Measurements from ENCODE around the gene MICAL2.
"Not testable (repeated sequence)": the region's sequence is repeated elsewhere in the genome, so short reads cannot be mapped to it uniquely, and the experiment has no call there.

MICAL2 gene

GRCh38 chr11:12137005-12137690 is 26.8 kb downstream of the MICAL2 start:
- H3K4me1 ChIP-seq (ENCODE audit: control insufficient read depth, insufficient read depth, low read length): peaks cover 83% of the 10 kb centered on the region
- peak overlapping the region; percentile 17 for H3K4me3 ChIP-seq (ENCODE audit: low read length)
- H3K27me3 ChIP-seq (ENCODE audit: control insufficient read depth, insufficient read depth, low read length): no peaks in the 10 kb centered on the region
- H3K9ac ChIP-seq (ENCODE audit: low read length): peak overlapping the region; percentile 5
- H3K36me3 ChIP-seq (ENCODE audit: control insufficient read depth, insufficient read depth, low read length): no peaks in the 10 kb centered on the region
- no peaks in the 10 kb centered on the region for H3K9me3 ChIP-seq (ENCODE audit: control insufficient read depth, low read length)

GRCh38 chr11:12137938-12138731 is 27.7 kb downstream of the MICAL2 start:
- no peaks in the 10 kb centered on the region for H3K27me3 ChIP-seq (ENCODE audit: control insufficient read depth, insufficient read depth, low read length)
- H3K4me1 ChIP-seq (ENCODE audit: control insufficient read depth, insufficient read depth, low read length): peaks cover 93% of the 10 kb centered on the region
- H3K4me3 ChIP-seq (ENCODE audit: low read length): no peak overlapping the region
- no peak overlapping the region for H3K9ac ChIP-seq (ENCODE audit: low read length)
- no peaks in the 10 kb centered on the region for H3K9me3 ChIP-seq (ENCODE audit: control insufficient read depth, low read length)
- no peaks in the 10 kb centered on the region for H3K36me3 ChIP-seq (ENCODE audit: control insufficient read depth, insufficient read depth, low read length)

- Histone ChIP-seq H3K4me1 (ENCODE audit: control insufficient read depth, insufficient read depth, low read length) (peaks cover 96% of the 10 kb centered on the region), H3K4me3 (ENCODE audit: low read length) (no peak overlapping the region), H3K9ac (ENCODE audit: low read length) (no peak overlapping the region), H3K36me3 (ENCODE audit: control insufficient read depth, insufficient read depth, low read length) (no peaks in the 10 kb centered on the region), H3K9me3 (ENCODE audit: control insufficient read depth, low read length) (no peaks in the 10 kb centered on the region), H3K27me3 (ENCODE audit: control insufficient read depth, insufficient read depth, low read length) (no peaks in the 10 kb centered on the region)
These were observed 28.9 kb downstream of the MICAL2 start for GRCh38 chr11:12139144-12139881.

GRCh38 chr11:12140186-12140793 is 29.9 kb downstream of the MICAL2 start:
- no peaks in the 10 kb centered on the region for H3K27me3 ChIP-seq (ENCODE audit: control insufficient read depth, insufficient read depth, low read length)
- no peaks in the 10 kb centered on the region for H3K9me3 ChIP-seq (ENCODE audit: control insufficient read depth, low read length)
- H3K4me1 ChIP-seq (ENCODE audit: control insufficient read depth, insufficient read depth, low read length): peaks cover 96% of the 10 kb centered on the region

GRCh38 chr11:12141283-12141682 is 30.9 kb downstream of the MICAL2 start:
- Histone ChIP-seq H3K27me3 (ENCODE audit: control insufficient read depth, insufficient read depth, low read length) (no peaks in the 10 kb centered on the region), H3K36me3 (ENCODE audit: control insufficient read depth, insufficient read depth, low read length) (no peaks in the 10 kb centered on the region), H3K4me1 (ENCODE audit: control insufficient read depth, insufficient read depth, low read length) (peaks cover 86% of the 10 kb centered on the region), H3K9ac (ENCODE audit: low read length) (no peak overlapping the region), H3K4me3 (ENCODE audit: low read length) (no peak overlapping the region), H3K9me3 (ENCODE audit: control insufficient read depth, low read length) (no peaks in the 10 kb centered on the region)

More at GRCh38 chr11:12140186-12140793, 29.9 kb downstream of the MICAL2 start:
- H3K36me3 ChIP-seq (ENCODE audit: control insufficient read depth, insufficient read depth, low read length): no peaks in the 10 kb centered on the region
- no peak overlapping the region for H3K9ac ChIP-seq (ENCODE audit: low read length)
- no peak overlapping the region for H3K4me3 ChIP-seq (ENCODE audit: low read length)

GRCh38 chr11:12142176-12142575 is 31.8 kb downstream of the MICAL2 start:
- Histone ChIP-seq H3K4me3 (ENCODE audit: low read length) (no peak overlapping the region), H3K36me3 (ENCODE audit: control insufficient read depth, insufficient read depth, low read length) (no peaks in the 10 kb centered on the region), H3K9me3 (ENCODE audit: control insufficient read depth, low read length) (no peaks in the 10 kb centered on the region), H3K9ac (ENCODE audit: low read length) (no peak overlapping the region), H3K4me1 (ENCODE audit: control insufficient read depth, insufficient read depth, low read length) (peaks cover 77% of the 10 kb centered on the region), H3K27me3 (ENCODE audit: control insufficient read depth, insufficient read depth, low read length) (no peaks in the 10 kb centered on the region)

- Histone ChIP-seq H3K36me3 (ENCODE audit: control insufficient read depth, insufficient read depth, low read length) (no peaks in the 10 kb centered on the region), H3K27me3 (ENCODE audit: control insufficient read depth, insufficient read depth, low read length) (no peaks in the 10 kb centered on the region), H3K9me3 (ENCODE audit: control insufficient read depth, low read length) (no peaks in the 10 kb centered on the region), H3K4me3 (ENCODE audit: low read length) (no peak overlapping the region), H3K4me1 (ENCODE audit: control insufficient read depth, insufficient read depth, low read length) (peaks cover 70% of the 10 kb centered on the region), H3K9ac (ENCODE audit: low read length) (no peak overlapping the region)
These were observed 32.5 kb downstream of the MICAL2 start for GRCh38 chr11:12142909-12143308.

GRCh38 chr11:12143461-12144258 is 33.3 kb downstream of the MICAL2 start:
- no peak overlapping the region for H3K4me3 ChIP-seq (ENCODE audit: low read length)
- H3K9ac ChIP-seq (ENCODE audit: low read length): no peak overlapping the region
- no peaks in the 10 kb centered on the region for H3K36me3 ChIP-seq (ENCODE audit: control insufficient read depth, insufficient read depth, low read length)
- H3K27me3 ChIP-seq (ENCODE audit: control insufficient read depth, insufficient read depth, low read length): no peaks in the 10 kb centered on the region
- no peaks in the 10 kb centered on the region for H3K9me3 ChIP-seq (ENCODE audit: control insufficient read depth, low read length)
- peaks cover 63% of the 10 kb centered on the region for H3K4me1 ChIP-seq (ENCODE audit: control insufficient read depth, insufficient read depth, low read length)

- Histone ChIP-seq H3K4me3 (ENCODE audit: low read length) (no peak overlapping the region), H3K36me3 (ENCODE audit: control insufficient read depth, insufficient read depth, low read length) (no peaks in the 10 kb centered on the region), H3K27me3 (ENCODE audit: control insufficient read depth, insufficient read depth, low read length) (no peaks in the 10 kb centered on the region), H3K9ac (ENCODE audit: low read length) (no peak overlapping the region), H3K4me1 (ENCODE audit: control insufficient read depth, insufficient read depth, low read length) (peaks cover 54% of the 10 kb centered on the region), H3K9me3 (ENCODE audit: control insufficient read depth, low read length) (no peaks in the 10 kb centered on the region)
These were observed 34.2 kb downstream of the MICAL2 start for GRCh38 chr11:12144330-12145174.

- H3K9me3 ChIP-seq (ENCODE audit: control insufficient read depth, low read length); H3K4me3 ChIP-seq (ENCODE audit: low read length); H3K36me3 ChIP-seq (ENCODE audit: control insufficient read depth, insufficient read depth, low read length); H3K27me3 ChIP-seq (ENCODE audit: control insufficient read depth, insufficient read depth, low read length); H3K9ac ChIP-seq (ENCODE audit: low read length): not testable (repeated sequence)
- peaks cover 33% of the 10 kb centered on the region for H3K4me1 ChIP-seq (ENCODE audit: control insufficient read depth, insufficient read depth, low read length)
These were observed 36.3 kb downstream of the MICAL2 start for GRCh38 chr11:12146678-12147077.
